ENCODE measurements around the gene SLC7A8. TPM values are rescaled to one million over a fixed set of nuclear protein-coding genes. Genes with fewer than 3 reads are reported as not detected.

The SLC7A8 gene
- total RNA-seq, 4 donors from 2014 or later: 44.2 to 79.4 (median 53.1) TPM

- no peak for DNase-seq
- WGBS, 2 donors: 51 to 69% methylated on average over 2 of the region's 2 CpGs
- peak overlapping the region in 2 of 3 donors; percentile 2 to 98 for H3K27ac ChIP-seq
- H3K9me3 ChIP-seq: no peaks in the 10 kb centered on the region
- H3K36me3 ChIP-seq: peaks cover 22 to 31% of the 10 kb centered on the region in 2 donors
- no peak for TF ChIP-seq POLR2A (IDR thresholded peaks at IDR 0.05)
- TF ChIP-seq, protein P1, sequence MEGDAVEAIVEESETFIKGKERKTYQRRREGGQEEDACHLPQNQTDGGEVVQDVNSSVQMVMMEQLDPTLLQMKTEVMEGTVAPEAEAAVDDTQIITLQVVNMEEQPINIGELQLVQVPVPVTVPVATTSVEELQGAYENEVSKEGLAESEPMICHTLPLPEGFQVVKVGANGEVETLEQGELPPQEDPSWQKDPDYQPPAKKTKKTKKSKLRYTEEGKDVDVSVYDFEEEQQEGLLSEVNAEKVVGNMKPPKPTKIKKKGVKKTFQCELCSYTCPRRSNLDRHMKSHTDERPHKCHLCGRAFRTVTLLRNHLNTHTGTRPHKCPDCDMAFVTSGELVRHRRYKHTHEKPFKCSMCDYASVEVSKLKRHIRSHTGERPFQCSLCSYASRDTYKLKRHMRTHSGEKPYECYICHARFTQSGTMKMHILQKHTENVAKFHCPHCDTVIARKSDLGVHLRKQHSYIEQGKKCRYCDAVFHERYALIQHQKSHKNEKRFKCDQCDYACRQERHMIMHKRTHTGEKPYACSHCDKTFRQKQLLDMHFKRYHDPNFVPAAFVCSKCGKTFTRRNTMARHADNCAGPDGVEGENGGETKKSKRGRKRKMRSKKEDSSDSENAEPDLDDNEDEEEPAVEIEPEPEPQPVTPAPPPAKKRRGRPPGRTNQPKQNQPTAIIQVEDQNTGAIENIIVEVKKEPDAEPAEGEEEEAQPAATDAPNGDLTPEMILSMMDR (IDR thresholded peaks at IDR 0.05): no peak
- peak overlapping the region in 1 of 3 donors; percentile 69 for H3K4me3 ChIP-seq (replicated peaks in 1 of 3)
- H3K4me1 ChIP-seq: peaks cover 36 to 48% of the 10 kb centered on the region in 2 donors
- intact Hi-C loops (cut with DNase I): no loop called here
- H3K27me3 ChIP-seq: no peaks in the 10 kb centered on the region
Measured at GRCh38 chr14:23093104-23093503, 90.4 kb downstream of the SLC7A8 start.

DNA sequence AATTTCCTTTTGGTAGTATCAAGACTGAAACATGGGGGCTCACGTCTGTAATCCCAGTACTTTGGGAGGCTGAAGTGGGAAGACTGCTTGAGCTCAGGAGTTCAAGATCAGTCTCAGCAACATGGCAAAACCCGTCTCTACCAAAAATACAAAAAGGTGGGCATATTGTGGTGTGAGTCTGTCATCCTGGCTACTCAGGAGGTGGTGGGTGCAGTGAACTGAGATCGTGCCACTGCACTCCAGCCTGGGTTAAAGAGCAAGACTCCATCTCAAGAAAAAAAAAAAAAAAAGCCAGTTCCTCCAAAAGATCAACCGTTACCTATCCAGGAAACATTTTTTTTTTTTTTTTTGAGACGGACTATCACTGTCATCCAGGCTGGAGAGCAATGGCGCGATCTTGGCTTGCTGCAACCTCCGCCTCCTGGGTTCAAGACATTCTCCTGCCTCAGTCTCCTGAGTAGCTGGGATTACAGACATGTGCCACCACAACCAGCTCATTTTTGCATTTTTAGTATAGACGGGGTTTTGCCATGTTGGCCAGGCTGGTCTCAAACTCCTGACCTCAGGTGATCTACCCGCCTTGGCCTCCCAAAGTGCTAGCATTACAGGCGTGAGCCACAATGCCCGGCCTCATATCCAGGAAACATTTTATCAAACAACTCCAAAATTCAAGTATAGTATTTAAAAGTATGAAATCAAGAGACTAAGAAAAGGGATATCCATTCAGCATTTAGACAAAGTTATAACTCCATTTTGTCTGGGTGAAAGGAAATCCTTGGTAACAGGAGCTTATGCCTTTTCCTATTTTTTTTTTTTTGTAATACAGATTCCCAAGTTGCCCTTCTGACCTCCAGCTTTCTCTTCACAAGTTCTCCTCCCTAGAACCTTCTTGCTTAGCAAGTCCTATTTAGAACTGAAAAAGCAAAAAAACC is 91.9 kb downstream of the SLC7A8 start:
- DNase-seq: no peak
- H3K4me1 ChIP-seq: peaks cover 34 to 40% of the 10 kb centered on the region in 2 donors
- peak overlapping the region in 2 of 3 donors; percentile 57 to 67 for H3K27ac ChIP-seq
- WGBS, 2 donors: 86% methylated on average over 12 of the region's 12 CpGs
- no peak overlapping the region for H3K4me3 ChIP-seq (replicated peaks in 1 of 3)
- TF ChIP-seq POLR2A (IDR thresholded peaks at IDR 0.05): no peak
- TF ChIP-seq, protein P1 (IDR thresholded peaks at IDR 0.05): no peak
- H3K36me3 ChIP-seq: peaks cover 28 to 39% of the 10 kb centered on the region in 2 donors
- no peaks in the 10 kb centered on the region for H3K9me3 ChIP-seq
- H3K27me3 ChIP-seq: no peaks in the 10 kb centered on the region
- intact Hi-C loops (cut with DNase I): no loop called here

DNA sequence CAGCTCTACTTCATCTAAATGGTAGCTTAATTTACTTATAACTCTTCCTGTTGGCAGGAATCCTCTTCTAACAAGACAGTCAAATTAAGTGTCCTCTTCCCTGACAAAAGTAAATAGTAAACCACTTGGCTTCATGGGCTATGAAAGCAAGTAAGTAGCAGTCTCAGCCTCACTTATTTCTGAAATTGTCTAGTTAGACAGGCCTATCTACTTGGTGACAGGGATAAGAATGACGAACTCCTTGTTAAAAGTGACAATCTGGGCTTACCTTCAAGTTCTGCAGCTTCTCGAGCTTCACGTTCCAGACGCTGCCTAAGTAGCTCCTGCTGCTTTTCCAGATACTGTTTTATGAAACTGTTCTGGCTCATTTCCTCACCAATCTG is 93.2 kb downstream of the SLC7A8 start:
- TF ChIP-seq, protein P1 (IDR thresholded peaks at IDR 0.05): no peak
- no peak for TF ChIP-seq POLR2A (IDR thresholded peaks at IDR 0.05)
- no peaks in the 10 kb centered on the region for H3K9me3 ChIP-seq
- H3K4me1 ChIP-seq: peaks cover 32 to 39% of the 10 kb centered on the region in 2 donors
- peaks cover 40 to 42% of the 10 kb centered on the region in 2 donors for H3K36me3 ChIP-seq
- intact Hi-C loops (cut with DNase I): no loop called here
- DNase-seq: peak in 1 of 2 donors; percentile 39
- H3K27me3 ChIP-seq: no peaks in the 10 kb centered on the region
- peak overlapping the region; percentile 28 to 67 (median 57) for H3K27ac ChIP-seq
- 30 to 36% methylated on average over 4 of the region's 4 CpGs for WGBS, 2 donors
- no peak overlapping the region for H3K4me3 ChIP-seq (replicated peaks in 1 of 3)

DNA sequence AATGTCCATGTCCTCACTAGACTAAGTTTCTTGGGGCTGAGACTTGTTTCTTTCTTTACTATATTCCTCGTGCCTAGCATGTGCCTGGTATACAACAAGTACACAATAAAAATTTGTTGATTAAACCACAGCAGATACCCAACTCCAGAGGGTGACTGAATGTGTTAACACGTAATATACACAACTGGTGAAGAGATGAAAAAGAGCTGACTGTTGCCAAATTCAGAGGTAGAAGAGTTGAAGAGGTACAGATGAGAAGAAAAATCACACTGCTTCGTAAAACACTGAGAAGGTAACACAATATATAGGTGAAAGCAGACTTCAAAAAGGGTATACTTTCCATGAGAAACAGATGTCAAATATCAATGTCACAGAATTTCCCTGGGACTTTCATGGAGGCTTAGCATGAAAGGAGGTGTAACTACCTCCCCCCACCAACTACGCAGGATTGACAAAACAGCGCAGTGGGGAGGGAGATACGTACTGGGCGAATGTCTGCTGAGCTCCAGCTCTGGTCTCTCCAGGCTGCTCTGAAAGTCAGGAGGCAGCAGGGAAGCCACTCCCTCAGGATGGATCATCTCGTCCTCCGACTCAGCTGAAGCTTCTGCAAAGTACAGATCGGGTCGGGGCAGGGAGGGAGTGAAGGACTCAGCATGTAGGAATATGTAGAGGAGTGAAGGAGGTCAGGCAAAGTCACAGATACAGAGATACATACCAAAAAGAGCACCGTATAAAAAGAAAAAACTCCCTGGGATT is 93.8 kb downstream of the SLC7A8 start:
- intact Hi-C loops (cut with DNase I): no loop called here
- Histone ChIP-seq H3K27me3 (no peaks in the 10 kb centered on the region), H3K27ac (peak overlapping the region; percentile 28 to 67 (median 57)), H3K36me3 (peaks cover 46% of the 10 kb centered on the region in 2 donors), H3K9me3 (no peaks in the 10 kb centered on the region), H3K4me1 (peaks cover 32 to 39% of the 10 kb centered on the region in 2 donors), H3K4me3 (replicated peaks in 1 of 3) (no peak overlapping the region)
- TF ChIP-seq POLR2A (IDR thresholded peaks at IDR 0.05): no peak
- TF ChIP-seq, protein P1 (IDR thresholded peaks at IDR 0.05): no peak
- DNase-seq: no peak
- 84 to 85% methylated on average over 12 of the region's 12 CpGs for WGBS, 2 donors

Data from thyroid gland (tissue), 4 donors.